Right lobe of liver (tissue), 4 donors: ENCODE measurements around the gene GSTM4.

Experiments used
- CTCF ChIP-seq, 4 donors: fragments of 200-600 bp in 3 of 4; fragments of 450-650 bp in 1 of 4; IDR thresholded peaks; one replicate each; pipeline versions ENCODE4 v1.5.1 to v1.8.0; 2016 to 2022; ENCODE audit warnings: antibody characterized with exemption in 4 of 4, mild to moderate bottlenecking in 2 of 4
- POLR2A ChIP-seq: fragments of 450-650 bp; IDR thresholded peaks from one replicate; pipeline ENCODE4 v1.6.1; 2017; ENCODE audit warnings: antibody characterized with exemption, mild to moderate bottlenecking
- donor health status: DM: no; HTN: no; CAD: no.
- donor health status: DM: no; HTN: no; CAD: no.
- donor health status: DM: no; HTN: yes; CAD: no.

- TF ChIP-seq CTCF (IDR thresholded peaks at IDR 0.05) (no peak), POLR2A (no peak)
Observed at GRCh38 chr1:109654519-109654918, 1.4 kb upstream of the GSTM4 start.
